Measurements from ENCODE around the gene GLYATL3.

The GLYATL3 gene

GRCh38 chr6:49551078-49551865 lies 51.5 kb downstream of the GLYATL3 start:
- H3K4me3 ChIP-seq (ENCODE audit: low read depth, low read length) = peak overlapping the region; percentile 42
- TF ChIP-seq, protein P1, sequence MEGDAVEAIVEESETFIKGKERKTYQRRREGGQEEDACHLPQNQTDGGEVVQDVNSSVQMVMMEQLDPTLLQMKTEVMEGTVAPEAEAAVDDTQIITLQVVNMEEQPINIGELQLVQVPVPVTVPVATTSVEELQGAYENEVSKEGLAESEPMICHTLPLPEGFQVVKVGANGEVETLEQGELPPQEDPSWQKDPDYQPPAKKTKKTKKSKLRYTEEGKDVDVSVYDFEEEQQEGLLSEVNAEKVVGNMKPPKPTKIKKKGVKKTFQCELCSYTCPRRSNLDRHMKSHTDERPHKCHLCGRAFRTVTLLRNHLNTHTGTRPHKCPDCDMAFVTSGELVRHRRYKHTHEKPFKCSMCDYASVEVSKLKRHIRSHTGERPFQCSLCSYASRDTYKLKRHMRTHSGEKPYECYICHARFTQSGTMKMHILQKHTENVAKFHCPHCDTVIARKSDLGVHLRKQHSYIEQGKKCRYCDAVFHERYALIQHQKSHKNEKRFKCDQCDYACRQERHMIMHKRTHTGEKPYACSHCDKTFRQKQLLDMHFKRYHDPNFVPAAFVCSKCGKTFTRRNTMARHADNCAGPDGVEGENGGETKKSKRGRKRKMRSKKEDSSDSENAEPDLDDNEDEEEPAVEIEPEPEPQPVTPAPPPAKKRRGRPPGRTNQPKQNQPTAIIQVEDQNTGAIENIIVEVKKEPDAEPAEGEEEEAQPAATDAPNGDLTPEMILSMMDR (IDR thresholded peaks at IDR 0.05; ENCODE audit: low read depth, low read length, missing control alignments) = no peak
- DNase-seq (ENCODE audit: low read depth) = no peak

- TF ChIP-seq, protein P1 (IDR thresholded peaks at IDR 0.05; ENCODE audit: low read depth, low read length, missing control alignments) = no peak
- H3K4me3 ChIP-seq (ENCODE audit: low read depth, low read length) = peak overlapping the region; percentile 42; the same call in 1 of the 2 replicates
- DNase-seq (ENCODE audit: low read depth) = no peak
Observed at GRCh38 chr6:49551866-49552129, 52.1 kb downstream of the GLYATL3 start.

- no peak overlapping the region for H3K4me3 ChIP-seq (ENCODE audit: low read depth, low read length)
- TF ChIP-seq, protein P1 (IDR thresholded peaks at IDR 0.05; ENCODE audit: low read depth, low read length, missing control alignments) = no peak
- no peak for DNase-seq (ENCODE audit: low read depth)
Observed at GRCh38 chr6:49552596-49552995, 52.9 kb downstream of the GLYATL3 start.

DNA sequence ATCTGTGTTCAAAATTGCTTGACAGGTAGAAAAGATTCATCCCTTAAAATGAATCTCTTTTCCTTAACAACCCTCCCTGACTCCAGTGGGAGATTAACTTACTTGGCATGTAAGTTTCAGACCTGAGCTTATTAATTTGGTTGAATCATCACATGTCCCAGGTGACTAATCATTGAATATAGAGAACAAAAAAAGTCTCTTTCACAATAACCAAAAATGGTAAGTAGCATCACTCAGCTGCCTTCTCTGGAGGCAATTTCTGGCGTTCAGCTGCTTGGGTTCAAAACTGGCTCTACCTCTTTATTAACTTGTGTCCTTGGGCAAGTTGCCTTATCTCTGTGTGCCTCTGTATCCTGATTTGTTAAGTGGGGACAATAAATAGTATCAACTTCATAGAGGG lies 53.7 kb downstream of the GLYATL3 start:
- DNase-seq (ENCODE audit: low read depth) = no peak
- H3K4me3 ChIP-seq (ENCODE audit: low read depth, low read length) = no peak overlapping the region
- TF ChIP-seq, protein P1 (IDR thresholded peaks at IDR 0.05; ENCODE audit: low read depth, low read length, missing control alignments) = no peak

DNA sequence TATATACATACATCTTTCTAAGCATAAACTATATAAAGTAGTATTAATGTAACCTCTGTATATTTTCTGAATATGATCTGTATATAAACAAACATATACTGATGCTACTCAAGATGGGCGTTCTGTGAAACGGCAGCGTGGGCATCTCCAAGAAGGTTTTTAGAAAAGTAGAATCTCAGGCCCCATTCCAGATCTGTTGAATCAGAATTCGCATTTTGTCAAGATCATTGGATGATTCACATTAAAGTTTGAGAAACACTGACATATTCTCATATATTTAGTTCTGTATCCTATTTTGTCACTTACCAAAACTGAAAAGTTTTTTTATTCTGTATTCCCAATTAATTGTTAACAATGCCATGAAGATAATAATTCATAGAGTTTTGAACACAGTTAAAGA lies 56.2 kb downstream of the GLYATL3 start:
- no peak overlapping the region for H3K4me3 ChIP-seq (ENCODE audit: low read depth, low read length)
- TF ChIP-seq, protein P1 (IDR thresholded peaks at IDR 0.05; ENCODE audit: low read depth, low read length, missing control alignments) = no peak

DNA sequence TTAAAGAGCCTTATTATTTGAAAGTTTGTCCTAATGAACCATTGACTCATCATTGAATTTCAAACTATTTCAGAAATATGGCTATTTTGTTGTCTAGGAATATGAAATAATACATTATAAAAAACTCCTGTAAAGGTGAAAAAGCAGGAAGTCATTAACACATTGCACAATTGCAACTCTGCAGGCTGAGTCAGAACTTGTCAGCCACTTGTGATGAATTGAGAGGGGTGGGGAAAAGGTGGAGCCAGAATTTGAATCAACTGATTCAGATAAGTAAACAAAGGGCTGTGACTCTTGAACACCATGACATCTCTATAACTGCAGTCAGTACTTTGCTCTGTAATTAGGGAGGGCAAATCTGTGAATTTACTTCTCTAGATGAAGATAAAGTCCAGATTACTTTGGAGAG lies 56.7 kb downstream of the GLYATL3 start:
- DNase-seq (ENCODE audit: low read depth) = no peak
- H3K4me3 ChIP-seq (ENCODE audit: low read depth, low read length) = no peak overlapping the region
- TF ChIP-seq, protein P1 (IDR thresholded peaks at IDR 0.05; ENCODE audit: low read depth, low read length, missing control alignments) = no peak

More for the DNA sequence above, 56.2 kb downstream of the GLYATL3 start:
- no peak for DNase-seq (ENCODE audit: low read depth)

DNA sequence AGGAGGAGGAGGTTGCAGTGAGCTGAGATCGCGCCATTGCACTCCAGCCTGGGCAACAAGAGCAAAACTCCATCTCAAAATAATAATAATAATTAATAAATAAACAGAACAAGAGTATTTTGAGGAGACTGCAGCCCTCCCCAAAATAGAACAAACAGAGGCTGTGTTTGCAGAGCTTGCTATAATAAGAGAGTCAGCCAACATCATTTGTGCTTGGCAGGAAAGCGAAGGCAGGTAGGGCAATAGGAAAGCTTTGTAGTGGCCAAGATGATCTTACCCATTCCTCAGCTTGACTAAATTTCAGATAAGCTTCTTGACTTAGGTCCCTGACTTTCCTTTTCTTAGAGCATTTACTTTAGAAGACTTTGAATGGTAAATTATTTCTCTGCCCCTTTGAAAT lies 57.5 kb downstream of the GLYATL3 start:
- no peak overlapping the region for H3K4me3 ChIP-seq (ENCODE audit: low read depth, low read length)
- DNase-seq (ENCODE audit: low read depth) = no peak
- TF ChIP-seq, protein P1 (IDR thresholded peaks at IDR 0.05; ENCODE audit: low read depth, low read length, missing control alignments) = no peak
